ENCODE results near the gene CDK11B. TPM values are rescaled to one million over a fixed set of nuclear protein-coding genes. Genes with fewer than 3 reads are reported as not detected.
"Not testable (repeated sequence)": the region's sequence is repeated elsewhere in the genome, so short reads cannot be mapped to it uniquely, and the experiment has no call there.

The CDK11B gene
- 21.1 to 24.2 TPM (median 21.8 TPM) in 3 replicates for total RNA-seq
- long read RNA-seq, partial matches to known transcripts, result 3 of 11 reads
- long read RNA-seq, other reads (novel, unspliced or antisense), result 7 of 11 reads

DNA sequence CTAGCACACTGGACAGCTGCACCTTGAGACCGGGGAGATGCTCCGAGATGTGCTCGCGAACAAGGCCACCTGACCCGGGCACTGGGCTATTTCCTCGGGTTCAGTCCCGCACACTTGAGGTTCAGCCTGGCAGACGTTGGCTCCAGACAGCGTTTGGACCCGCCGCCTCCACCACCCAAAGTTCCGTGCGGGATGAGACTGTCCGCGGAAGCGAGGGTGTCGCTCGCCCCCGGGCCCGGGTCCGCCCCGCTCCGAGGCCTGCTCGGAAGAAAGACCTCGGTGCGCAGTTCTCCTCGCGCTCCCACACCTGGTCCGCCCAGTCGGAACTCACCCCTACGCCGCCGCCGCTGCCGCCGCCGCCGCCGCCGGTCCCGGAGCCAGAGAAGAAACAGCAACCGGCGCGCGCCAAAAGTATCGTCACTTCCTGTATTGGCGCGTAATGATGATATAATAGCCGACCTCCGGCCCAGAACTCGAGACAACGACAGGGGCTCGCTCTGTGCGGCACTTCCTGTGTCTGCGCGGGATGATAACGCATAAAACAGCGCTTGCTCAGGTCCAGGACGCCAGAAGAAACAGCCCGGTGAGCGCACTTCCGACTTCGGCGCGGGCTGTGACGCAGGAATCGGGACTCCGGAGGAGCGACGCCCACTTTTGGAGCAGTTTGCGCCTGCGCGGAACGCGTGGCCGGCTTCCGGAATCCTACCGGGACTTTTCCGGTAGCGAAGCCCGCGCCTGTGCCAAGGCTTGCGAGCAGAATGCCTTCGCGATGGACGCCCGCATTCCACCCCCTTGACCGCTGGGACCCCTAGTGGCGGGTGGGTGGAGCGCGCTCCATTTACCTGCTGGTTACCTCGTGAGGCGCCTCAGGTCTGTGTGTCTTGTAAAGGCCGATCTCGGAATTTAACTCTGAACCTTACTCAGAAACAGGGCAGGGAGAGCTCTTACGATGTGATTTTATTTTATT is at the start of gene CDK11B:
Gene CDK11B (minus strand): TSS at position 422 of the 967 bp plus-strand sequence. CDS start 1,519 bp downstream, outside the sequence.
- TF ChIP-seq, protein P1, sequence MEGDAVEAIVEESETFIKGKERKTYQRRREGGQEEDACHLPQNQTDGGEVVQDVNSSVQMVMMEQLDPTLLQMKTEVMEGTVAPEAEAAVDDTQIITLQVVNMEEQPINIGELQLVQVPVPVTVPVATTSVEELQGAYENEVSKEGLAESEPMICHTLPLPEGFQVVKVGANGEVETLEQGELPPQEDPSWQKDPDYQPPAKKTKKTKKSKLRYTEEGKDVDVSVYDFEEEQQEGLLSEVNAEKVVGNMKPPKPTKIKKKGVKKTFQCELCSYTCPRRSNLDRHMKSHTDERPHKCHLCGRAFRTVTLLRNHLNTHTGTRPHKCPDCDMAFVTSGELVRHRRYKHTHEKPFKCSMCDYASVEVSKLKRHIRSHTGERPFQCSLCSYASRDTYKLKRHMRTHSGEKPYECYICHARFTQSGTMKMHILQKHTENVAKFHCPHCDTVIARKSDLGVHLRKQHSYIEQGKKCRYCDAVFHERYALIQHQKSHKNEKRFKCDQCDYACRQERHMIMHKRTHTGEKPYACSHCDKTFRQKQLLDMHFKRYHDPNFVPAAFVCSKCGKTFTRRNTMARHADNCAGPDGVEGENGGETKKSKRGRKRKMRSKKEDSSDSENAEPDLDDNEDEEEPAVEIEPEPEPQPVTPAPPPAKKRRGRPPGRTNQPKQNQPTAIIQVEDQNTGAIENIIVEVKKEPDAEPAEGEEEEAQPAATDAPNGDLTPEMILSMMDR (IDR thresholded peaks at IDR 0.05), result peak; percentile 65
- H3K4me1 Mint-ChIP-seq (ENCODE audit: low read depth); H3K27me3 Mint-ChIP-seq (ENCODE audit: low read depth); H3K36me3 Mint-ChIP-seq (ENCODE audit: low read depth); H3K9me3 Mint-ChIP-seq (ENCODE audit: low read depth): not testable (repeated sequence)
- Mint-ChIP-seq H3K4me3 (ENCODE audit: unreplicated experiment) (peak within 1 kb of the TSS; percentile 87), H3K27ac (ENCODE audit: unreplicated experiment) (peak within 1 kb of the TSS; percentile 100)
- peak; percentile 95 for DNase-seq (ENCODE audit: low spot score)

DNA sequence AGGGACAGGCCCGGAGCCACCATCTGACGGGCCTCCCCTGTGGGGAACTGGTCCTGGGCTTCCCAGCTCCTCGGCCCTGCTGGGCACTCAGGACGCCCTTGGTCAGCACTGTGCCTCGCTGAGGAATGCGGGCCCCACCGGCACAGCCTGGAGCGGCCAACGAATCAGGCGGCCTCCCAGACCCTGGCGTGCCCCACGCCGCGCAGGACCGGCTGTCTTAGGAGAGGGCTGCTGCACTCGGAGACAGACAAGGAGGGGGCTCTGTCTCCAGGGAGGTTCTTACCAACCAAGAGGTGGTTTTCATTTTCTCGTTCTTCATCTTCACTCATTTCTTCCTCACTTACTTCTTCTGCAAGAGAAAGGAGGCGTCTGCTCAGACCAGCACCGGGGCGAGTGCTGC is 49.1 kb upstream of the CDK11B start:
- not testable (repeated sequence) for DNase-seq (ENCODE audit: low spot score); H3K9me3 Mint-ChIP-seq (ENCODE audit: low read depth); H3K4me1 Mint-ChIP-seq (ENCODE audit: low read depth); H3K4me3 Mint-ChIP-seq (ENCODE audit: unreplicated experiment); H3K27ac Mint-ChIP-seq (ENCODE audit: unreplicated experiment); H3K27me3 Mint-ChIP-seq (ENCODE audit: low read depth); H3K36me3 Mint-ChIP-seq (ENCODE audit: low read depth)

DNA sequence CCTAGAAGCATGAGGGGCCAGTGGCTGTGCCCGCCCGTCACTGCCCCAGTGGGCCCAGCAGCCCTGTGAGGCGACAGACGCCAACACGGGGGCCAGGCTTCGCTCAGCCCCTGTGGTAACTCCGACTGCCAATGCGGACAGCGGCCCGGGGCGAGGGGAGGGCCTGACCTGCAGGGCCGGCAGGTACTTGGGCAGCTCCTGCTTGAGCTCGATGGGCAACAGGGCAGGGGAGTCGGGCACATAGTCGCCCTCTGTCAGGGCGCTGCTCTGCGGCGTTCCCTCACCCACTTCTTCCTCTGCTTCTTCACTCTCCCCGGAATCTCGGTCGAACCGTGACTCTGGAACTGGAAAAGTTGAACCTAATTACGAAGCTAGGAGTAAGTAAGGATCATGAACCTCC is 48.4 kb upstream of the CDK11B start:
- H3K36me3 Mint-ChIP-seq (ENCODE audit: low read depth); H3K4me3 Mint-ChIP-seq (ENCODE audit: unreplicated experiment); H3K27me3 Mint-ChIP-seq (ENCODE audit: low read depth): not testable (repeated sequence)

DNA sequence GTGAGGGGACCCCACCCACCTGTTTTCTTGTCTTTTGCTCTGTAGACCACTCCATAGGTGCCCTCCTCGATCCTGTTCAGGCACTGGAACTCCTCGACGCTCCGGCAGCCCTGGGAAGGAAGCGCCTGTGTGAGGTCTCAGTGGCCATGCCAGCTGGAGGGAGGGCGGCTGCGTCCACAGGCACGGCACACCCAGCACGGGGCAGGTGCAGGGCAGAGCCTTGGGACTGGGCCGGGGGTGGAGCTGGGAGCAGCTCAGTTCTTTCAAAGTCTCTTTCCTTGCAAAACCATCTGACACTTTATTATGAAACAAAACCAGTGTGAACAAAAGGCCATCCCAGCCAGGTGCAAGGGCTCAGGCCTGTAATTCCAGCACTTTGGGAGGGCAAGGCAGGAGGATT is 46.8 kb upstream of the CDK11B start:
- not testable (repeated sequence) for H3K4me1 Mint-ChIP-seq (ENCODE audit: low read depth); H3K9me3 Mint-ChIP-seq (ENCODE audit: low read depth); H3K4me3 Mint-ChIP-seq (ENCODE audit: unreplicated experiment); H3K27me3 Mint-ChIP-seq (ENCODE audit: low read depth); H3K27ac Mint-ChIP-seq (ENCODE audit: unreplicated experiment); H3K36me3 Mint-ChIP-seq (ENCODE audit: low read depth); DNase-seq (ENCODE audit: low spot score)

More for the DNA sequence above, 48.4 kb upstream of the CDK11B start:
- not testable (repeated sequence) for H3K27ac Mint-ChIP-seq (ENCODE audit: unreplicated experiment); H3K9me3 Mint-ChIP-seq (ENCODE audit: low read depth); H3K4me1 Mint-ChIP-seq (ENCODE audit: low read depth); DNase-seq (ENCODE audit: low spot score)

DNA sequence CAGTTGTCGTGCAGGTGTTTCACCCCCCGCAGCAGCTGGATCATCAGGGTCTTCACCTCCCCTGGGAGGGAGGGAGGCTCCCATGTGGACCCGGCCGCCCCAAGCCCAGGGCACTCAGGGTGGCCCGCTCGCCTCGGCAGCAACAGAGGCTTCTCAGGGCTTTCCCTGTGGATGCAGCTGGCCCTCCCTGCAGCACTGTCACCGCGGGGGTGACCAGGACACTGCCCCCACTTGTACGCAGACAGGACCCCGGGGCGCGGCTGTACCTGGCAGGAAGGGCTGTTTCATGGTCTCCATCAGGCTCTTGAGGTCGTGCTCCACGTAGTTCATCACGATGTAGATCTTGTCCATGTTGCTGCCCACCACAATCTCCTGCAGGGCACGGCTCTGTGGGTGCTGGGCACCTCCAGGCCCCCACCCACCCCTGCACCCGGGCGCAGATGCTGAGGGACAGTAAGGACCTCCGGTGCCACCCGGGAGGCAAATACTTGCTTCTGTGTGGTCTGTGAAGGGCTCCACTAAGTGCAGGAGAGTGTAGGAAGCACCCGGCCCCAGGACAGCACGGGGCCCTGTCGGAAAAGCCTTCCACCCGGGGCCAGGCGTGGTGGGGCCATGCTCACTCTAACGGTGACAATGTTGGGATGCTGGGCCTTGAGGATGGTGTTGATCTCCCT is 45.6 kb upstream of the CDK11B start:
- H3K27me3 Mint-ChIP-seq (ENCODE audit: low read depth); H3K4me3 Mint-ChIP-seq (ENCODE audit: unreplicated experiment); H3K27ac Mint-ChIP-seq (ENCODE audit: unreplicated experiment); H3K9me3 Mint-ChIP-seq (ENCODE audit: low read depth); H3K36me3 Mint-ChIP-seq (ENCODE audit: low read depth); DNase-seq (ENCODE audit: low spot score); H3K4me1 Mint-ChIP-seq (ENCODE audit: low read depth): not testable (repeated sequence)

DNA sequence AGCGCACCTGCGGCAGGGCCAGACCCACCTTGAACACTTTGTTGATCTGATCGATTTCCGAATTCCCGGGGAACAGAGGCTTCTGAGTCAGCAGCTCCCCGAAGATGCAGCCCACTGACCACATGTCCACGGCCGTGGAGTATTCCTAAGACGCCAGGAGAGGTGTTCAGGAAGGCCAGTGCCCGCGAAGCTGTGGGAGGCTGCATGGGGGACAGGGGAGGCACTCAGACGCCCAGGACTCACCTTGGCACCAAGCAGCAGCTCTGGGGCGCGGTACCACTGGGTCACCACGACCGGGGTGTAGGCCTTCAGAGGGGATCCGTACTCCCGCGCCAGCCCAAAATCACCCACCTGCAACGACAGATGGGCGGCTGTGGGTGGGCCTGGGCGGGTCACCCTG is 45.0 kb upstream of the CDK11B start:
- Mint-ChIP-seq H3K36me3 (ENCODE audit: low read depth) (peaks cover 3% of the 10 kb centered on the region), H3K27ac (ENCODE audit: unreplicated experiment) (no peak overlapping the region), H3K4me1 (ENCODE audit: low read depth) (no peaks in the 10 kb centered on the region), H3K9me3 (ENCODE audit: low read depth) (no peaks in the 10 kb centered on the region), H3K27me3 (ENCODE audit: low read depth) (no peaks in the 10 kb centered on the region), H3K4me3 (ENCODE audit: unreplicated experiment) (no peak overlapping the region)
- TF ChIP-seq, protein P1 (IDR thresholded peaks at IDR 0.05), result no peak
- DNase-seq (ENCODE audit: low spot score), result peak; percentile 71

DNA sequence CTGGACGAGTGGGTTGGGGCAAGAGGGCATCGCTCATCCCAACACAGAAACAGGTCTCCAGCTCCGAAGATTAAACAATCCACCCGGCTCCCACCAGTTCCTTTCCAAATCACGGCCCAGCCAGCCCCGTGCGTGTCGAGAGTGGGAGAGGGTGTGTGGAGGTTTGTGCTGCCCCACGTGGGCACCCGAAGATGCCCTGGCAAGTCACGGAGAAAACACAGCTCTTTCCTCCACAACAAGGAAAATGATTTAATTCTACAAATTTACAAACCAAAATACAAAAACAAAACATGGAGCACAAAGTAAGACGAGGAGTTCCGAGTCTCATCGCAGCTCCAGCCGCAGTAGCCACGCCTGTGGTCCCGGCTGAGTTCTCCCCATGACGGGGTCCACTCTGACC is 43.7 kb upstream of the CDK11B start:
- H3K4me1 Mint-ChIP-seq (ENCODE audit: low read depth); DNase-seq (ENCODE audit: low spot score); H3K27ac Mint-ChIP-seq (ENCODE audit: unreplicated experiment); H3K4me3 Mint-ChIP-seq (ENCODE audit: unreplicated experiment); H3K36me3 Mint-ChIP-seq (ENCODE audit: low read depth); H3K27me3 Mint-ChIP-seq (ENCODE audit: low read depth); H3K9me3 Mint-ChIP-seq (ENCODE audit: low read depth): not testable (repeated sequence)

DNA sequence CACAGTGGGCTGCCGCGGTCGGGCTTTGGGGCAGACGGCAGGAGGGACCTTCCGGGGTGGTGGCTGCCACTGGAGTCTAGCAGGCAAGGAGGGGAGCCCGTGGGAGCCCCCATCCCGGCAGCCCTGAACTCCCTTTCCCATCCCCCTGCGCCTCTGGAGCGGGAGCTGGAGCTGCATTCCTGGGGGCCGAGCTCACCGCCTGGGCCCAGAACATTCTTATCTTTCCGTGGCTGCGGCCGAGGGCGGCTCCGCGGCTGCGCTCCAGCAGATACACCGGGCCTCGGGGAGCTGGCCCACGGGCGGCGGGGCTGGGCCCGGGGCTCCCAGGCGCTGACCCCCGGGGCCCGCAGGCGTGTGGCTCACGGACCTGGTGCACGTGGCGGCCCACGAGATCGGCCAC is 41.8 kb upstream of the CDK11B start:
- not testable (repeated sequence) for H3K27me3 Mint-ChIP-seq (ENCODE audit: low read depth); H3K36me3 Mint-ChIP-seq (ENCODE audit: low read depth); H3K9me3 Mint-ChIP-seq (ENCODE audit: low read depth); H3K4me3 Mint-ChIP-seq (ENCODE audit: unreplicated experiment); H3K4me1 Mint-ChIP-seq (ENCODE audit: low read depth); H3K27ac Mint-ChIP-seq (ENCODE audit: unreplicated experiment); DNase-seq (ENCODE audit: low spot score)

DNA sequence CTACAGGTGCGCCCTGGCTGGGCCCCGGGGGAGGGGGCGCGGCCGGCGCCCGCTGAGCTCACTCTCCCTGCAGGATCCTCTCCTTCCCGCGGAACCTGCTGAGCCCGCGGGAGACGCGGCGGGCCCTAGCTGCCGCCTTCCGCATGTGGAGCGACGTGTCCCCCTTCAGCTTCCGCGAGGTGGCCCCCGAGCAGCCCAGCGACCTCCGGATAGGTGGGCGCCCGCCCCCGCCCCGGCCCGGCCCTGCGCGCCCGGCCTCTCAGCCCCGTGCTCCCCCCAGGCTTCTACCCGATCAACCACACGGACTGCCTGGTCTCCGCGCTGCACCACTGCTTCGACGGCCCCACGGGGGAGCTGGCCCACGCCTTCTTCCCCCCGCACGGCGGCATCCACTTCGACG is 41.3 kb upstream of the CDK11B start:
- not testable (repeated sequence) for H3K4me1 Mint-ChIP-seq (ENCODE audit: low read depth); H3K9me3 Mint-ChIP-seq (ENCODE audit: low read depth); H3K36me3 Mint-ChIP-seq (ENCODE audit: low read depth); H3K27ac Mint-ChIP-seq (ENCODE audit: unreplicated experiment); DNase-seq (ENCODE audit: low spot score); H3K27me3 Mint-ChIP-seq (ENCODE audit: low read depth); H3K4me3 Mint-ChIP-seq (ENCODE audit: unreplicated experiment)

DNA sequence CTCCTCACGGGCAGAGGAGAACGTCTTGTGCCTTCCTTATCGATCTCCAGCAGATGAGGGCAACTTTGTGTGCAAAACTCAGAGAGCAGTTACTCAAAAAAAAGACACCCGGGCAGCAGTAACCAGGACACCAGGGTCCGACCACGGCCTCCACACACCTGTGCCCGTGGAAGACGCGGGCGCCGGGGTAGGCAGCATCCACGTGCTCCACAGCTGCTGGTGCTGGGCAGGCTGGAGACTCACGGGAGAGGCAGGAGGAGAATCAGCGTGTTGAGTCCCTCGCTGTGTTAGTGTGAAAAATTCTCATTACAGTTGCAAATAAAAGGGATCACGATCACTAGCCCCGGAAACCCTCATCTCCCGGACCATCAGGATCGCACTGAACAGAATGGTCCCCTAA is 40.3 kb upstream of the CDK11B start:
- H3K4me1 Mint-ChIP-seq (ENCODE audit: low read depth); H3K4me3 Mint-ChIP-seq (ENCODE audit: unreplicated experiment); H3K27ac Mint-ChIP-seq (ENCODE audit: unreplicated experiment); H3K27me3 Mint-ChIP-seq (ENCODE audit: low read depth); H3K36me3 Mint-ChIP-seq (ENCODE audit: low read depth); H3K9me3 Mint-ChIP-seq (ENCODE audit: low read depth): not testable (repeated sequence)
- peak; percentile 56 for DNase-seq (ENCODE audit: low spot score)

Measured in chondrocyte (in vitro differentiated cells).